WTC11 (cell line): ENCODE data around the gene PREP. TPM values are rescaled to one million over a fixed set of nuclear protein-coding genes. Genes with fewer than 3 reads are reported as not detected.

ENCODE experiments used
- ATAC-seq: fragments of 200-7000 bp; cut with Tn5 transposase; 2 replicates; pipeline ENCODE4 v1.10.0; 2021; ENCODE audit warnings: mild to moderate bottlenecking, moderate library complexity
- CTCF ChIA-PET: fragments of 300-600 bp; sonication (Branson Sonifier 250); formaldehyde crosslinking; loops from one replicate; lab custom pipeline; 2021; ENCODE audit warnings: antibody characterized with exemption; lab: Charles Lee
- POLR2A ChIA-PET: fragments of 350-600 bp; sonication (Branson Sonifier 250); formaldehyde crosslinking; loops from one replicate; lab custom pipeline; 2021; ENCODE audit warnings: antibody characterized with exemption; lab: Charles Lee
- DNase-seq: peaks from one replicate; pipeline ENCODE4 v3.0.0; 2021; ENCODE audit warnings: low spot score
- H3K27ac Mint-ChIP-seq: 2 replicates; pipeline ENCODE4 v1.8.0; 2021; ENCODE audit warnings: mixed read lengths
- H3K27me3 Mint-ChIP-seq: 2 replicates; pipeline ENCODE4 v1.8.0; 2021; ENCODE audit warnings: low read depth, mild to moderate bottlenecking, moderate library complexity, mixed read lengths
- H3K36me3 Mint-ChIP-seq: 2 replicates; pipeline ENCODE4 v1.8.0; 2021; ENCODE audit warnings: mixed read lengths
- H3K4me1 Mint-ChIP-seq: 2 replicates; pipeline ENCODE4 v1.8.0; 2022; ENCODE audit warnings: mixed read lengths
- H3K4me3 Mint-ChIP-seq: 2 replicates; pipeline ENCODE4 v1.8.0; 2021; ENCODE audit warnings: mild to moderate bottlenecking, moderate library complexity, mixed read lengths
- H3K9me3 Mint-ChIP-seq: 2 replicates; pipeline ENCODE4 v1.8.0; 2021; ENCODE audit warnings: mixed read lengths
- ATF2 ChIP-seq: sonication (generic); formaldehyde crosslinking; IDR thresholded peaks from 2 replicates; pipeline ENCODE4 v1.8.1; 2022; ENCODE audit warnings: low read depth, missing genetic modification reagents, borderline replicate concordance
- ATF6 ChIP-seq: sonication (generic); formaldehyde crosslinking; IDR thresholded peaks from 2 replicates; pipeline ENCODE4 v1.8.1; 2023; ENCODE audit warnings: mild to moderate bottlenecking, missing genetic modification reagents
- CBFB ChIP-seq: sonication (generic); formaldehyde crosslinking; IDR thresholded peaks from 2 replicates; pipeline ENCODE4 v1.8.1; 2022; ENCODE audit warnings: mild to moderate bottlenecking, low read depth, missing genetic modification reagents
- FOXK1 ChIP-seq: sonication (generic); formaldehyde crosslinking; IDR thresholded peaks from 2 replicates; pipeline ENCODE4 v1.8.0; 2022; ENCODE audit warnings: mild to moderate bottlenecking, moderate library complexity, missing genetic modification reagents
- FOXP1 ChIP-seq: sonication (generic); formaldehyde crosslinking; IDR thresholded peaks from 2 replicates; pipeline ENCODE4 v1.8.0; 2022; ENCODE audit warnings: missing genetic modification reagents, mild to moderate bottlenecking, moderate library complexity, borderline replicate concordance
- GABPB1 ChIP-seq: sonication (generic); formaldehyde crosslinking; IDR thresholded peaks from 2 replicates; pipeline ENCODE4 v1.8.1; 2023; ENCODE audit warnings: mild to moderate bottlenecking, missing genetic modification reagents
- JUN ChIP-seq: sonication (generic); formaldehyde crosslinking; IDR thresholded peaks from 2 replicates; pipeline ENCODE4 v1.8.0; 2023; ENCODE audit warnings: mild to moderate bottlenecking, missing genetic modification reagents
- MLX ChIP-seq: sonication (generic); formaldehyde crosslinking; IDR thresholded peaks from 2 replicates; pipeline ENCODE4 v1.8.1; 2023; ENCODE audit warnings: mild to moderate bottlenecking, missing genetic modification reagents, moderate library complexity
- MXD4 ChIP-seq: fragments of 250-450 bp; sonication (Bioruptor Pico); IDR thresholded peaks from 2 replicates; pipeline ENCODE4 v1.8.0; 2021; ENCODE audit warnings: mild to moderate bottlenecking, moderate library complexity, borderline replicate concordance
- NFATC4 ChIP-seq: fragments of 250-450 bp; sonication (Bioruptor Pico); IDR thresholded peaks from 2 replicates; pipeline ENCODE4 v1.9.0; 2021; ENCODE audit warnings: mild to moderate bottlenecking
- NR2C2 ChIP-seq: sonication (generic); formaldehyde crosslinking; IDR thresholded peaks from 2 replicates; pipeline ENCODE4 v1.8.0; 2022; ENCODE audit warnings: mild to moderate bottlenecking, missing genetic modification reagents
- PRRX2 ChIP-seq: fragments of 250-450 bp; sonication (Bioruptor Pico); IDR thresholded peaks from 2 replicates; pipeline ENCODE4 v1.8.0; 2021; ENCODE audit warnings: mild to moderate bottlenecking
- SOX15 ChIP-seq: fragments of 250-450 bp; sonication (Bioruptor Pico); IDR thresholded peaks from 2 replicates; pipeline ENCODE4 v1.9.0; 2021; ENCODE audit warnings: mild to moderate bottlenecking
- SP1 ChIP-seq: sonication (generic); formaldehyde crosslinking; conservative IDR thresholded peaks from 2 replicates; pipeline ENCODE4 v1.8.1; 2022; ENCODE audit warnings: missing genetic modification reagents
- TEAD4 ChIP-seq: sonication (generic); formaldehyde crosslinking; IDR thresholded peaks from 2 replicates; pipeline ENCODE4 v1.8.0; 2022; ENCODE audit warnings: mild to moderate bottlenecking, missing genetic modification reagents
- USF1 ChIP-seq: sonication (generic); formaldehyde crosslinking; IDR thresholded peaks from 2 replicates; pipeline ENCODE4 v1.8.0; 2022; ENCODE audit warnings: mild to moderate bottlenecking, missing genetic modification reagents
- ZNF317 ChIP-seq: sonication (generic); formaldehyde crosslinking; IDR thresholded peaks from 2 replicates; pipeline ENCODE4 v1.8.1; 2023; ENCODE audit warnings: low read depth, mild to moderate bottlenecking, moderate library complexity, missing genetic modification reagents, borderline replicate concordance
- ZNF396 ChIP-seq: fragments of 250-450 bp; sonication (Bioruptor Pico); IDR thresholded peaks from 2 replicates; pipeline ENCODE4 v1.8.0; 2021; ENCODE audit warnings: mild to moderate bottlenecking, moderate library complexity, borderline replicate concordance
- ZNF416 ChIP-seq: fragments of 250-450 bp; sonication (Bioruptor Pico); IDR thresholded peaks from 2 replicates; pipeline ENCODE4 v1.9.0; 2021; ENCODE audit warnings: mild to moderate bottlenecking, inconsistent platforms
- total RNA-seq: library from RNA; stranded (reverse); gene quantifications from 3 replicates; pipeline ENCODE4 v1.2.3, GENCODE V29; 2021
- TF ChIP-seq, protein P1 (sequence below): sonication (generic); formaldehyde crosslinking; IDR thresholded peaks from 2 replicates; pipeline ENCODE4 v1.8.0; 2023; ENCODE audit warnings: missing genetic modification reagents, mild to moderate bottlenecking, borderline replicate concordance
- TF ChIP-seq, protein P2 (sequence below): sonication (generic); formaldehyde crosslinking; IDR thresholded peaks from 2 replicates; pipeline ENCODE4 v1.8.1; 2023; ENCODE audit warnings: mild to moderate bottlenecking, missing genetic modification reagents, borderline replicate concordance
- TF ChIP-seq, protein P3 (sequence below): sonication (generic); formaldehyde crosslinking; IDR thresholded peaks from 2 replicates; pipeline ENCODE4 v1.8.1; 2023; ENCODE audit warnings: mild to moderate bottlenecking, missing genetic modification reagents
- TF ChIP-seq, protein P4 (sequence below): sonication (generic); formaldehyde crosslinking; IDR thresholded peaks from 2 replicates; pipeline ENCODE4 v1.8.0; 2023; ENCODE audit warnings: missing genetic modification reagents

Gene PREP
- total RNA-seq, 1 experiment from 2014 or later: 58.8 TPM

DNA sequence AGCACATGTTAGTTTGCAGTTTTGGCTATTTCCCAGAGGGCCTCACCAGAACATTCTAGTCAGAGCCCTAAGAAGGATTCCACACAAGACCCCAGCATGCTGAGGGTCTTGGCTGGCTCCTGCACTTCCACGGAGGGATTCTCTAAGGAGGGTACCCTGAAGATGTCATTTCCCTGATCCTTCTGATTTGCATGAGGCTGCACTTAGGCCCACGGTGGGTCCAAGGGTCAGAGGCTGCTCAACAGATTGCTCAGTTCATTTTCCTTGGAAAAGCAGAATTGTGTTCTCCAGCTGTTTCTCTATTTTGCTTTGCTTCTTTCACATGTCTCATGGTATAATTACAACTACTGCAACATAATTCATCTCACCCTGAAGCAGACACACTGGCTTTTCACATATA, 22.2 kb downstream of the PREP start (continued):
- TF ChIP-seq ATF6 (CRISPR knock-in tag): no peak
- no peak for TF ChIP-seq JUN (CRISPR knock-in tag)
- no peak for TF ChIP-seq NFATC4 (CRISPR knock-in tag)
- no peak for TF ChIP-seq ZNF416
- TF ChIP-seq, protein P1, sequence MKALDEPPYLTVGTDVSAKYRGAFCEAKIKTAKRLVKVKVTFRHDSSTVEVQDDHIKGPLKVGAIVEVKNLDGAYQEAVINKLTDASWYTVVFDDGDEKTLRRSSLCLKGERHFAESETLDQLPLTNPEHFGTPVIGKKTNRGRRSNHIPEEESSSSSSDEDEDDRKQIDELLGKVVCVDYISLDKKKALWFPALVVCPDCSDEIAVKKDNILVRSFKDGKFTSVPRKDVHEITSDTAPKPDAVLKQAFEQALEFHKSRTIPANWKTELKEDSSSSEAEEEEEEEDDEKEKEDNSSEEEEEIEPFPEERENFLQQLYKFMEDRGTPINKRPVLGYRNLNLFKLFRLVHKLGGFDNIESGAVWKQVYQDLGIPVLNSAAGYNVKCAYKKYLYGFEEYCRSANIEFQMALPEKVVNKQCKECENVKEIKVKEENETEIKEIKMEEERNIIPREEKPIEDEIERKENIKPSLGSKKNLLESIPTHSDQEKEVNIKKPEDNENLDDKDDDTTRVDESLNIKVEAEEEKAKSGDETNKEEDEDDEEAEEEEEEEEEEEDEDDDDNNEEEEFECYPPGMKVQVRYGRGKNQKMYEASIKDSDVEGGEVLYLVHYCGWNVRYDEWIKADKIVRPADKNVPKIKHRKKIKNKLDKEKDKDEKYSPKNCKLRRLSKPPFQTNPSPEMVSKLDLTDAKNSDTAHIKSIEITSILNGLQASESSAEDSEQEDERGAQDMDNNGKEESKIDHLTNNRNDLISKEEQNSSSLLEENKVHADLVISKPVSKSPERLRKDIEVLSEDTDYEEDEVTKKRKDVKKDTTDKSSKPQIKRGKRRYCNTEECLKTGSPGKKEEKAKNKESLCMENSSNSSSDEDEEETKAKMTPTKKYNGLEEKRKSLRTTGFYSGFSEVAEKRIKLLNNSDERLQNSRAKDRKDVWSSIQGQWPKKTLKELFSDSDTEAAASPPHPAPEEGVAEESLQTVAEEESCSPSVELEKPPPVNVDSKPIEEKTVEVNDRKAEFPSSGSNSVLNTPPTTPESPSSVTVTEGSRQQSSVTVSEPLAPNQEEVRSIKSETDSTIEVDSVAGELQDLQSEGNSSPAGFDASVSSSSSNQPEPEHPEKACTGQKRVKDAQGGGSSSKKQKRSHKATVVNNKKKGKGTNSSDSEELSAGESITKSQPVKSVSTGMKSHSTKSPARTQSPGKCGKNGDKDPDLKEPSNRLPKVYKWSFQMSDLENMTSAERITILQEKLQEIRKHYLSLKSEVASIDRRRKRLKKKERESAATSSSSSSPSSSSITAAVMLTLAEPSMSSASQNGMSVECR (CRISPR knock-in tag): no peak
- no peak for TF ChIP-seq GABPB1 (CRISPR knock-in tag)
- TF ChIP-seq SP1: no peak
- no peak for TF ChIP-seq ATF2 (CRISPR knock-in tag)
- no peak for TF ChIP-seq CBFB (CRISPR knock-in tag)
- no peak for TF ChIP-seq FOXK1
- TF ChIP-seq, all 79 proteins: peak for 0

- ATAC-seq (no peak), DNase-seq (no peak)
- H3K27ac Mint-ChIP-seq: no peak overlapping the region
- no peaks in the 10 kb centered on the region for H3K27me3 Mint-ChIP-seq
- H3K36me3 Mint-ChIP-seq: peaks cover 29% of the 10 kb centered on the region
- no peaks in the 10 kb centered on the region for H3K9me3 Mint-ChIP-seq
- ChIA-PET CTCF (no interaction called here), POLR2A (no interaction called here)
- no peaks in the 10 kb centered on the region for H3K4me1 Mint-ChIP-seq
- H3K4me3 Mint-ChIP-seq: no peak overlapping the region
- no peak for TF ChIP-seq ZNF317 (CRISPR knock-in tag)
- TF ChIP-seq NFATC4 (CRISPR knock-in tag): no peak
- TF ChIP-seq, protein P2, sequence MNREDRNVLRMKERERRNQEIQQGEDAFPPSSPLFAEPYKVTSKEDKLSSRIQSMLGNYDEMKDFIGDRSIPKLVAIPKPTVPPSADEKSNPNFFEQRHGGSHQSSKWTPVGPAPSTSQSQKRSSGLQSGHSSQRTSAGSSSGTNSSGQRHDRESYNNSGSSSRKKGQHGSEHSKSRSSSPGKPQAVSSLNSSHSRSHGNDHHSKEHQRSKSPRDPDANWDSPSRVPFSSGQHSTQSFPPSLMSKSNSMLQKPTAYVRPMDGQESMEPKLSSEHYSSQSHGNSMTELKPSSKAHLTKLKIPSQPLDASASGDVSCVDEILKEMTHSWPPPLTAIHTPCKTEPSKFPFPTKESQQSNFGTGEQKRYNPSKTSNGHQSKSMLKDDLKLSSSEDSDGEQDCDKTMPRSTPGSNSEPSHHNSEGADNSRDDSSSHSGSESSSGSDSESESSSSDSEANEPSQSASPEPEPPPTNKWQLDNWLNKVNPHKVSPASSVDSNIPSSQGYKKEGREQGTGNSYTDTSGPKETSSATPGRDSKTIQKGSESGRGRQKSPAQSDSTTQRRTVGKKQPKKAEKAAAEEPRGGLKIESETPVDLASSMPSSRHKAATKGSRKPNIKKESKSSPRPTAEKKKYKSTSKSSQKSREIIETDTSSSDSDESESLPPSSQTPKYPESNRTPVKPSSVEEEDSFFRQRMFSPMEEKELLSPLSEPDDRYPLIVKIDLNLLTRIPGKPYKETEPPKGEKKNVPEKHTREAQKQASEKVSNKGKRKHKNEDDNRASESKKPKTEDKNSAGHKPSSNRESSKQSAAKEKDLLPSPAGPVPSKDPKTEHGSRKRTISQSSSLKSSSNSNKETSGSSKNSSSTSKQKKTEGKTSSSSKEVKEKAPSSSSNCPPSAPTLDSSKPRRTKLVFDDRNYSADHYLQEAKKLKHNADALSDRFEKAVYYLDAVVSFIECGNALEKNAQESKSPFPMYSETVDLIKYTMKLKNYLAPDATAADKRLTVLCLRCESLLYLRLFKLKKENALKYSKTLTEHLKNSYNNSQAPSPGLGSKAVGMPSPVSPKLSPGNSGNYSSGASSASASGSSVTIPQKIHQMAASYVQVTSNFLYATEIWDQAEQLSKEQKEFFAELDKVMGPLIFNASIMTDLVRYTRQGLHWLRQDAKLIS (CRISPR knock-in tag): no peak
- no peak for TF ChIP-seq MLX (CRISPR knock-in tag)
- TF ChIP-seq PRRX2: no peak
- TF ChIP-seq TEAD4 (CRISPR knock-in tag): no peak
- no peak for TF ChIP-seq MXD4
- no peak for TF ChIP-seq NR2C2
- TF ChIP-seq, protein P3, sequence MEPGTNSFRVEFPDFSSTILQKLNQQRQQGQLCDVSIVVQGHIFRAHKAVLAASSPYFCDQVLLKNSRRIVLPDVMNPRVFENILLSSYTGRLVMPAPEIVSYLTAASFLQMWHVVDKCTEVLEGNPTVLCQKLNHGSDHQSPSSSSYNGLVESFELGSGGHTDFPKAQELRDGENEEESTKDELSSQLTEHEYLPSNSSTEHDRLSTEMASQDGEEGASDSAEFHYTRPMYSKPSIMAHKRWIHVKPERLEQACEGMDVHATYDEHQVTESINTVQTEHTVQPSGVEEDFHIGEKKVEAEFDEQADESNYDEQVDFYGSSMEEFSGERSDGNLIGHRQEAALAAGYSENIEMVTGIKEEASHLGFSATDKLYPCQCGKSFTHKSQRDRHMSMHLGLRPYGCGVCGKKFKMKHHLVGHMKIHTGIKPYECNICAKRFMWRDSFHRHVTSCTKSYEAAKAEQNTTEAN: no peak
- TF ChIP-seq FOXP1 (CRISPR knock-in tag): no peak
- no peak for TF ChIP-seq USF1 (CRISPR knock-in tag)
- TF ChIP-seq, protein P4, sequence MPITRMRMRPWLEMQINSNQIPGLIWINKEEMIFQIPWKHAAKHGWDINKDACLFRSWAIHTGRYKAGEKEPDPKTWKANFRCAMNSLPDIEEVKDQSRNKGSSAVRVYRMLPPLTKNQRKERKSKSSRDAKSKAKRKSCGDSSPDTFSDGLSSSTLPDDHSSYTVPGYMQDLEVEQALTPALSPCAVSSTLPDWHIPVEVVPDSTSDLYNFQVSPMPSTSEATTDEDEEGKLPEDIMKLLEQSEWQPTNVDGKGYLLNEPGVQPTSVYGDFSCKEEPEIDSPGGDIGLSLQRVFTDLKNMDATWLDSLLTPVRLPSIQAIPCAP (CRISPR knock-in tag): no peak
- TF ChIP-seq ZNF396 (CRISPR knock-in tag): no peak
- no peak for TF ChIP-seq SOX15 (CRISPR knock-in tag)
These were observed 27.1 kb downstream of the PREP start for GRCh38 chr6:105375797-105376196.
